CD4-positive, alpha-beta T cell treated with Interleukin-2 at 100 ng/mL for 4 hours (primary cell): ENCODE results near the gene MYO5B.

ENCODE experiments used
- DNase-seq: peaks from one replicate; pipeline ENCODE4 v3.0.0-alpha.2; 2020; ENCODE audit warnings: low spot score

MYO5B gene

GRCh38 chr18:49967636-49968313 lies 227.2 kb downstream of the MYO5B start:
- no peak for DNase-seq

GRCh38 chr18:49967171-49967570 lies 227.8 kb downstream of the MYO5B start:
- DNase-seq = no peak

- DNase-seq = no peak
Observed at GRCh38 chr18:49966090-49966489, 228.9 kb downstream of the MYO5B start.

GRCh38 chr18:49963217-49963616 lies 231.7 kb downstream of the MYO5B start:
- DNase-seq = no peak

- no peak for DNase-seq
Observed at GRCh38 chr18:49961271-49961670, 233.7 kb downstream of the MYO5B start.

GRCh38 chr18:49960376-49960775 lies 234.6 kb downstream of the MYO5B start:
- DNase-seq = no peak

- DNase-seq = no peak
Observed at GRCh38 chr18:49959176-49959575, 235.8 kb downstream of the MYO5B start.

GRCh38 chr18:49955263-49955662 lies 239.7 kb downstream of the MYO5B start:
- no peak for DNase-seq

GRCh38 chr18:49953391-49953790 lies 241.6 kb downstream of the MYO5B start:
- no peak for DNase-seq

GRCh38 chr18:49949951-49950395 lies 245.0 kb downstream of the MYO5B start:
- no peak for DNase-seq

- DNase-seq = no peak
Observed at GRCh38 chr18:49948975-49949374, 246.0 kb downstream of the MYO5B start.

- no peak for DNase-seq
Observed at GRCh38 chr18:49944663-49945062, 250.3 kb downstream of the MYO5B start.

- DNase-seq = no peak
Observed at GRCh38 chr18:49936821-49937220, 258.1 kb downstream of the MYO5B start.

- no peak for DNase-seq
Observed at GRCh38 chr18:49935215-49935614, 259.7 kb downstream of the MYO5B start.

- no peak for DNase-seq
Observed at GRCh38 chr18:49934457-49934856, 260.5 kb downstream of the MYO5B start.

- DNase-seq = no peak
Observed at GRCh38 chr18:49933530-49934128, 261.3 kb downstream of the MYO5B start.

GRCh38 chr18:49931760-49932159 lies 263.2 kb downstream of the MYO5B start:
- DNase-seq = no peak

- DNase-seq = no peak
Observed at GRCh38 chr18:49931179-49931578, 263.8 kb downstream of the MYO5B start.

- DNase-seq = no peak
Observed at GRCh38 chr18:49926106-49926745, 268.7 kb downstream of the MYO5B start.

- DNase-seq = no peak
Observed at GRCh38 chr18:49924293-49924983, 270.5 kb downstream of the MYO5B start.

GRCh38 chr18:49922228-49922627 lies 272.7 kb downstream of the MYO5B start:
- no peak for DNase-seq

- no peak for DNase-seq
Observed at GRCh38 chr18:49921318-49921985, 273.5 kb downstream of the MYO5B start.
